Measurements from ENCODE around the gene RPUSD3.

RPUSD3 gene

DNA sequence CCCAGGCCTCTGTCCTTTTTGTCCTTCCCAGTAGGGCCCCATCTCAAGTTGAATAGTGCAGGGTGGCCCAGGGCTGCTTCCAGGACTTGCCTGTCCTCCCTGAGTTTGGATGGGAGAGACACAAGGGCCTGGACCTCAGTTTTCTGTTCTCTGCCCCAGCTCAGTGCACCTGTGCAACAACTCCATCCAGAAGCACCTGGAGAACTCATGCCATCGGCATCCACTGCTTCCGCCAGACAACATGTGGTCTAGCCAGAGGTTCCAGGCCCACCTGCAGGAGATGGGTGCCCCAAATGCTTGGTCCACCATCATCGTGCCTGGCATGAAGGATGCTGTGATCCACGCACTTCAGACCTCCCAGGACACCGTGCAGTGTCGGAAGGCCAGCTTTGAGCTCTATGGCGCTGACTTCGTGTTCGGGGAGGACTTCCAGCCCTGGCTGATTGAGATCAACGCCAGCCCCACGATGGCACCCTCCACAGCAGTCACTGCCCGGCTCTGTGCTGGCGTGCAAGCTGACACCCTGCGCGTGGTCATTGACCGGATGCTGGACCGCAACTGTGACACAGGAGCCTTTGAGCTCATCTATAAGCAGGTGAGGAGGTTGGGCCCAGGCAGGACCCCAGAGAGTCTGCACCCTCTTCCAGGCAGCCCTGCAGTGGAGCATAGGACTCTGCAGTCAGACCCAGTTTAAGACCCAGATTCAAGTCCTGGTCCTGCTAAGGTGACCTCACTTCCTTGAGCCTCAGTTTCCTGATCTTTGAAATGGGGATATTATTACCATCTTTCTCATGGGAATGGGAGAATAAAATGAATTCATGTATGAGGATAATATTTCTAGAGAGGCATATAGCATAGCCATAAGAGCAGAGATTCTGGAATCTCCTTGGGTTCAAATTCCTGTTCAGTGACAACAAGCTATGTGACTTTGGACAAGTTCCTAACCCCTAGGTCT is 14.7 kb downstream of the RPUSD3 start:
- DNase-seq: no peak

DNA sequence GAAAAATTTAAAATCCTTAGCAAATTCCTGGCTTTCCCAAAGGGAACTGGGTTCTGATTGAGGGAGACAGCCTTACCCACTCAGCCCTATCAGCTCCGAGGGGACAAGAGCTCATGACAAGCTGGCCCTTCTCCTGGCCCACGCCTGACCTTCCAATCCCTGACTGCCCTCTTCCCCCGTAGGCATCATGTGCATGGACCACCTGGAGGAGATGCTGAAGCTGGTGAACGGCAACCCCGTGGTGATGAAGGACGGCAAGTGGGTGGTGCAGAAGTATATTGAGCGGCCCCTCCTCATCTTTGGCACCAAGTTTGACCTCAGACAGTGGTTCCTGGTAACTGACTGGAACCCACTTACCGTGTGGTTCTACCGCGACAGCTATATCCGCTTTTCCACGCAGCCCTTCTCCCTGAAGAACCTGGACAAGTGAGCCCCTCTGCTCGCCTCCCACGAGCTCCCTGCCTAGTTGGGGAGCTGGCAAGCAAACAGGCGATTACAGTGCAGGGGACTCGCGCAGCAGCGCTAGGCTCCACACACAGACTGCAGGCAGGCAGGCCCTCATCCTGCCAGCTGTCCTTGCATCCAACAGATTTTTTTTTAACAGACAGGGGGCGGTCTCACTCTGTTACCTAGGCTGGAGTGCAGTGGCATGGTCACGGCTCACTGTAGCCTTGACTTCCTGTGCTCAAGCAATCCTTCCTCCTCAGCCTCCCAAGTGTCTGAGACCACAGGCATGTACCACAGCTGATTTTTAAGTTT is 16.8 kb downstream of the RPUSD3 start:
- no peak for DNase-seq

DNA sequence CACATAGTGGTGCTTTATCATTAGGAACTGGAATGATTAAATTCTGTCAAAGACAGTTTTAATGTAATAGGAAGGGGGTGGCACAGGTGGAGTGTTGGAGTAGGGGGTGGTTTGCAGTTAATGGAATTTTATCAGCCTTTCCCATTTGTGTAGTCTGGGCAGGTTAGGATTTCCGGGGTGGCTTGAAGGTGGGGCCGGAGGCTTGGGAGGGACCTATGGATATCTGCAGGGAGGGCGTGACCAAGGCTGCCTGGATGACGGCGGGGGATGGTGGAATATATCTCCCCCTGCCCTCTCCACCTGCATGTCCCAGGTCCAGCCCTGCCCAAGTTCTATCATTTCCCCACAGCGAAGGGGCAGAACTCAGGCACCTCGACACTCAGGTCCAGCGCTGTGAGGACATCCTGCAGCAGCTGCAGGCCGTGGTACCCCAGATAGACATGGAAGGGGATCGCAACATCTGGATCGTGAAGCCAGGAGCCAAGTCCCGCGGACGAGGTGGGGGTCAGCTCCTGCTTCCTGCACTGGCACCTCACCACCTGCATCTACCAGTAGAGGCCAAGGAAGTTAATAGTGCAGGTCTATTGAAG is 18.3 kb downstream of the RPUSD3 start:
- no peak for DNase-seq

DNA sequence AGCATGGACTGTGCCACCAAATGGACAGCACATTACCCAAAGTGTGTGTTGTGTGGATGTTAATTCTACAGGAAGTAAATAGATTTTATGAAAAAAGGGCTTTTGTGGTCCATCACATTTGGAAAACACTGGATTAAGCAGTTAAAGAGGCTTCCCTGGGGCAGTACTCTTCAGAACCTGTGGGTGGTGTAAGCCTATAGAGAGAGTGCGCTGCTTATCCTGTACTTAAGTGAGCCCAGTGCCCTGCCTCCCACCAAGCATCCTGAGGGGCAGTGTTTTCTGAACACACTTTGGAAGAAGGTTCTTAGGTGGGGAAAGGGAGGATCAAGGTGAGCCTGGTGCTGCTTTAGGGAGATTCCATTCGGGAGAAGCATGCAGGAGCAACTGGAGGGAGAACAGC is 22.9 kb downstream of the RPUSD3 start:
- DNase-seq: no peak

DNA sequence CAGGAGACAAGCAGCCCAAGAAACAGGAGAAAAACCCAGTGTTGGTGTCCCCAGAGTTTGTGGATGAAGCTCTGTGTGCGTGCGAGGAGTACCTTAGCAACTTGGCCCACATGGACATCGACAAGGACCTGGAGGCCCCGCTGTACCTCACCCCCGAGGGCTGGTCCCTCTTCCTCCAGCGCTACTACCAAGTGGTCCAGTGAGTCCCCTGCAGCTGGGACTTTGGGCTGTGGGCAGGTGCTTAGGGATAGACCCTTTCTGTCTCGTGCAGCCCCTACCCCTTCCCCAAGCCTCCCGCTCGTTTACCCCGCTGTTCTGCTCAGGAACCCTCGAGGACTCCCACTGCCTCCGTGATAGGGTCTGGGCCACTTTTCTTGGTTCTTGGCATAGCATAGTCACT is 23.3 kb downstream of the RPUSD3 start:
- no peak for DNase-seq

DNA sequence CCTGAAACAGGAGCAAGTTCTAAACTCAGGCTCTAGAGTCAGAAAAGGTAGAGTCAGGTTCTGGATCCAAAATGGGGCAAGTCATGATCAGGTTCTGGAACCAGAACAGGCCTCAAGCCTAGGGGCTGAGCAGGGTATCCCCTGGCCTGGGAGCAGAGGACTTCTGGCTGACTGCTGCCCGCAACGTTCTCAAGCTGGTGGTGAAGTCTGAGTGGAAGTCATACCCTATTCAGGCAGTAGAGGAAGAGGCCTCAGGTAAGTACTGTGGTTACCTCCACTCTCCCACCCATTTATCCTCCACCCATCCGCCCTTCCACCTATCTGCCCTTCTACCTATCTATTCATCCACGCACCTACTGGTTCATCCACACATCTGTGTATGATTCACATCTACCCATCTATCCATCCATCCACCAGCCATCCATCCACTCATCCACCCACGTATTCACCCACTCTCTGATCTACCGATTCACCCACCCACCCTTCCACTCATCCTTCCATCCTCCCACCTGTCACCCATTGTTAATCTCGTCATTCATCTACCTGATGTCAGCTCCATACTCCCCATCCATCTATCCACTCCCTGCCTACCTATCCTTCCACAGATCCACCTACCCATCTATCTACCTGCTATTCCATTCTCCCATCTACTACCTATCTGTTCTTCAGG is 25.0 kb downstream of the RPUSD3 start:
- no peak for DNase-seq

DNA sequence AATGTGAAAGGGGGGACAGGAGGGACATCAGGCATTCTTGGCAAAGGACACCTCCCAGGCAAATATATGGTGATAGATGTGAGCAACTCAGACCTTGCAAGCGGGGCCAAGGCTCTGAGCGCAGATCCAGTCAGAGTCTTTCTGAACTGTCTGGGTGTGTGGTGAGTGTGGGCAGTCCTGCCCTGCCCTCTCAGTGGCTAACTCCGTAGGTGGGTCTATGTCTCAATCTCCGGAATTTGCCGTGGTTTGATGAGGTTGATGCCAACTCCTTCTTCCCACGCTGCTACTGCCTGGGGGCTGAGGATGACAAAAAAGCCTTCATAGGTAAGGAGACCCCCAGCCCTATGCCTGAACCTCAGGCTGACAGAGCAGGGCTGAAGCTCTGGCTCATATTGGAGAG is 26.4 kb downstream of the RPUSD3 start:
- no peak for DNase-seq

DNA sequence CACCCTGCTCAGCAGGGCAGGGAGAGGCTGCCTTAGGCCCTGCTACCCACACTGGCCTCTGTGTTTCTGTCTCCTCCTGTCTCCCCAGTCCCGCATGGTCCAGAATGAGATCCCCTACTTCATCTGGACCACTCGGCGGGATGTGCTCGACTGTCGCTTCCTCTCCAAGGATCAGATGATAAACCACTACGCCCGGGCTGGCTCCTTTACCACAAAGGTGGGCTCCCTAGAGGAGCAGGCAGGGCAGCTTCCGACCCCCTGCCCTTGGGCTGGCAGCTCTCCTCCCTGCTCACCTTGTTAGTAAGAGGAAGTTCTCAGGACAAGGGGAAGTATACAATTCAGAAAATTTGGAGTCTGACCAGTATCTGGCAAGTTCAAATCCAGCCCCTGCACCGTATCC is 27.8 kb downstream of the RPUSD3 start:
- no peak for DNase-seq

DNA sequence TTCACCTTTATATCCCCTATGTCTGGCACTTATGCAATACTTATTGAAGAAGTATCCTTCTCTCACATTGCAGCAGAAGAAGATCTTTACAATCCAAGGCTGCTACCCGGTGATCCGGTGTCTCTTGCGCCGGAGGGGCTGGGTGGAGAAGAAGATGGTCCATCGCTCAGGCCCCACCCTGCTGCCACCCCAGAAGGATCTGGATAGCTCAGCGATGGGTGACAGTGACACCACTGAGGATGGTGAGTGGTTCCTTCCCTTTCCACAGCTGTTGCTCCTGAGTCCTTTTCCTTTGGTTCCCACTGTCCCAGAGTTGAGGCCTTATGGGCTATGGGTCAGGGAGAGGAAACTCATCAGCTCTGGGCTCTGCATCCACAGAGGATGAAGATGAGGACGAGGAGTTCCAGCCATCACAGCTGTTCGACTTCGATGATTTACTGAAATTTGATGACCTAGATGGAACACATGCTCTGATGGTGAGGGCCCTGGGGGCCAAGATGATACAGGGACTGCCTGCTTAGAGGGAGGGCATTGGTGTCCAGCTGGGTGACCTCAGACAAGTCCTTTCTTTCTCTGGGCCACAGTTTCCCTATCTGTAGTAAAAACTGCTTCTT is 30.8 kb downstream of the RPUSD3 start:
- no peak for DNase-seq

DNA sequence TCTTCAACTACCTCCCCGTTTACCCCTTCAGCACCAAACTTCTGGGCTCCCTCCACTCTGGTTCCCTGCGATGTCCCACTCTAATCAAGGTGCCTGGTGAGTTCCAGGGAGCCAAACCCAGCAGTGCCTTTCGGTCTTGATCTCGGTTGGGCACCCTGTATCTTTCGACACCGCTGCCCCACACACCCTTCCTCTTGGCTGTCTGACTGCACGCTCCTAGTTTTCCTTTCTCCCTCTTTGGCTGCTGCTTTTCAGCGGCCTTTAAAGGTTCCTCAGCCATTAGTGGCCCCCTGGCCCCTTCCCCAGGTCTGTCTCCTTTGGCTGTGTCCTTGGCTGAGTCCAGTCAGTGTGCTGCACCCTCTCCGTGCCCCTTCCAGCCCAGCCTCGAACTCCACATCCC is 33.0 kb downstream of the RPUSD3 start:
- no peak for DNase-seq

DNA sequence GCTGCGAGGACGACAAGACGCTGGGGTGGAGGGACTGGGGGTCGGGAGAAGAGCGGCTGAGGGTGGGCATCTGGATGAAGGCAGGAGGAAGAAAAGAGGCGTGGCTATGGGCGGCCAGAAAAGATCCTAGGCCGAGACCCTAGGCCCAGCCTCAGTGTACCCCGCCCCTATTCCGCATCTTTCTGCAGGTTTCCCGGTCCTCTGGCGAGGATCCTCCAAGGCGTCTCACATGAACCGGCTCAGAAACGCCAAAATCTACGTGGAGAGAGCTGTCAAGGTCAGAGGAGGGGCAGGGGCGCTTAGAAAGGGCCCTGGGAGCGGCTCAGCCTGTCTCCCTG is 33.4 kb downstream of the RPUSD3 start:
- no peak for DNase-seq

DNA sequence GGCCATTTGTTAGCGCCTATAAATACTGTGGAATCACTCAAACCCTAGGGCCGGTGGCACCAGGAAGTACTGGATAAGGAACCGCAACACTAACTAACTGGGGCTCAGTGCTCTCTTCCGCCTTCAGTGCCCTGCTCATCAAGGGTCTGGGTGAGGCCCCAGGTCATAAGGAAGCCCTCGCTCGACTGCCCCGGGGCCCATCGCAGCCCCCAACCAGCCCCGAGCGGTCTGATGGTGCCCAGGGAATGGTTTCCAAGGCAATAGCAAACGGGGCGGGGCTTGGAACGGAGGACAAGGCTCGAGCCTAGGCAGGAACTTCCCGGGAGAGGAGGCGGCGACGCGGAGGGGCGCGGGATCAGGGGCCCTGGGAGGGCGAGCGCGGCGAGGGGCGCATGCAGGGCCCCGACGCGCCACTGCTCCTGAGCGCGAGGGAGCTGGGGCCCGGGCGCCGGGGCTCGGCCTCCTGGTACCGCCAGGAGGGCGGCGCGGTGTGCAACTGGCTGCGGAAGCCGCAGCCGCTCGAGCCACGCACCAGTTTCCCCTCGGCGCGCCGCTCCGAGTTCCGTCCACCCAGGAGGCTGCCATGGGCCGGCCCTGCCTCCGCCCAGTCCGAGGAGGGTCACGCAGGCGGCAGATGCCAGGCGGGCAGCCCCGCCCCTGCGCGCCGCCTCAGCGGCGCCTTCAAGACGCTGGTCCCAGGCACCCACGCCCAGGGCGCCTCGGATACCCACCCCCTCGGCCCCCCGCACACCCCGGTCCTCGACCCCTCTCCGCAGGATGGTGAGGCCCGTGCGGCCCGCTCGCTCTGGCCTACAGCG is 34.0 kb downstream of the RPUSD3 start, which contains the start of gene TTLL3:
Gene TTLL3, plus strand, starts transcription at position 648 of the 818 bp plus-strand sequence. CDS start 400 bp downstream, outside the sequence.
- DNase-seq: peak; percentile 16 to 55

DNA sequence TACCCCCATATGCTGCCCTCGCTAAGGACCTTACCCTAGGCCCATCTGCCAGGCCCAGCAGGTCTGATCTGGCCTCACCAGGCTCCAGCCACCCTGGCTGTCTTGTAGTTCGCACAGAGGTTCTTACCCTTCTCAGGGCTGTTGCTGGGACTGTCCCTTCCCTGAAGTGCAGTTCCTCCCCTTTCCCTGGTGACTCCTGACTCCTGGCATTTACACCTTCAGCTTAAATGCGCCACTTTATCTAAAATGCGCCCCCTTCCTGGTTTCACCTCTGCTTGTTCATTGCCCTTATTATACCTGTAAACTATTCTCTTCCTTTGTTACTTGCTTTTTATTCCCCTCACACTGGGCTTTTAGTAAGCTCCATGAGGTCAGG is 34.6 kb downstream of the RPUSD3 start:
- DNase-seq: no peak

DNA sequence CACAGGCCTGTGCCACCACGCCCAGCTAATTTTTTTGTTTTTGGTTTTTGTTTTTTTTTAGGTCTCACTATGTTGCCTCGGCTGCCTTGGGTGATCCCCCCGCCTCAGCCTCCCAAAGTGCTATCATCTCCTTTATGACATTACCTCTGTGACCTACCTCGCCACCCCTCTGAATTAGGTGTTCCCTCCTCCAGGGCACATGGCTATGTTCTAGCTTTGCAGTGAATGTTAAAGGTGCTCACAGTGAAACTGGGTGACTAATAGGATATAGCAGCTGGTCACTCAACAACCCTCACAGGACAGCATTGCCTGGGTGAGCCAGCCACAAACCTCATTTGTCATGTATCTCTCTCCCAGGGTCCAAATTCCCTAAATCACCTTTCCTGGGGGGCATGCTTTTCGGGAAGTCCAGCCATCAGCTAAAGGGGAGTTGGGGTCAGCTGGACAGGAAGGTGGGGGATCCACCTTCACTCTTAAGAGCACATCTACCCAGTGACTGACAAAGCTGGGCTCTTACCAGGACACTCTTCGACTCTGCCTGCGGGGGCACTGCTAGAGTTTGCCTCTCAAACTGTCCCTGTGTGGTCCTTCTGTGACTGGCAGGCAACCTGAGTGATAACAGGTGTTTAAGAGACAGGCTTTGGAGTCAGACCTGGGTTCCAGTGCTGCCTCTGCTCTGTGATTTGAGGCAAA is 35.3 kb downstream of the RPUSD3 start:
- peak in 1 of 2 experiments; percentile 8 for DNase-seq

DNA sequence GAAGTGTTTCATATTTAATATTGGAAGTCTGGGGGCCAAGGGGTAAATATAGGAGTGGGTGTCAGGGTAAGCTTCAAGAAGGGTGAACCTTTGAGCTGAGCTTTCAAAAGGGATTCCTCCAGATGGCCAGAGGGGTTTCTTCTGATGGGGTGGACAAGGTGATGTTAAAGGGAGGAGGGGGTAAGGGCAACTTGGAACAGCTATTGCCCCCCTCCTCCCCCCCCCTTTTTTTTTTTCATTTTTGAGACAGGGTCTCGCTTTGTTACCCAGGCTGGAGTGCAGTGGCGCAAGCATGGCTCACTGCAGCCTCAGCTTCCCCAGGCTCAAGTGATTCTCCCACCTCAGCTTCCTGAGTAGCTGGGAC is 35.8 kb downstream of the RPUSD3 start:
- no peak for DNase-seq

DNA sequence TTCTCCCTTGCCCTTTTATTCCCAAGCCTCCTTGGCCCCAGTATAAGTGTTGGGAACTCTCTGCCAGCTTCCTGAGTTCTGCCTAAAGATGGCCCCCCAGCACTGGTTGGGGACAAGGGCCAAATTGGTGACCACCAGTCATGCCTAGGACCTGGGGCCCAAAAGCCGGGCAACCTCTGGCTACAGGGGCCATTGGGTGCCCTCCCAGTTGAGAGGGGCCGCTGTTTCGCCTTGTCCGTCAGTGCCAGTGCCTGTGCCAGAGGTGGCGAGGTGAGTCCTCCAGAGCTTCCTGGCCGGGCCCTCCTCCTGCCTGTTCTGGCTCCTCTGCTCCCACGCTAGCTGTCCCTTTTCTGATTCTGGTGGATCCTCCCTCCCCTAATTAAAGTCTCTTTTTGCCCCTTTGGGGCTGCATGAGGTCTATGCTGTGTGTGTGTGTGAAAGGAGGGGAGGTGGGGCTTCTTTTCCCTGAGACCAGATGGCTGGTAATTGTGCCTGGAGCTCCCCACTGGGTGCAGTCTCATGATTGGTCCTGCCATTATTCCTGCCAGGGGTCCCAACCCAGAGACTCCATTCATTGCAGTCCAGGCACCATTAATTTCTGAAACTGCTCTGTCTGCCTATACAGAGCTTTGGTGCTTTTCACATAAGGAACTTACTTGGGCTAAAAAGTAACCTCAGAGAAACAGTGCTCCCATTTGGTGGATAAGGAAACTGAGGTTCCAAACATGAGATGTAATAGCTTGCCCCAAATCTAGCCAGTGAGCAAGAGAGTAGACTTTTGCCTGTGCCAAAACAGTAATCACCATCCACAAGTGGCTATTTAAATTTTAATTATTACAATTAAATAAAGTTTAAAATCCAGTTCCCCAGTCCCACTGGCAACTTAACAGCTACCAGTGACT is 36.9 kb downstream of the RPUSD3 start:
- no peak for DNase-seq

DNA sequence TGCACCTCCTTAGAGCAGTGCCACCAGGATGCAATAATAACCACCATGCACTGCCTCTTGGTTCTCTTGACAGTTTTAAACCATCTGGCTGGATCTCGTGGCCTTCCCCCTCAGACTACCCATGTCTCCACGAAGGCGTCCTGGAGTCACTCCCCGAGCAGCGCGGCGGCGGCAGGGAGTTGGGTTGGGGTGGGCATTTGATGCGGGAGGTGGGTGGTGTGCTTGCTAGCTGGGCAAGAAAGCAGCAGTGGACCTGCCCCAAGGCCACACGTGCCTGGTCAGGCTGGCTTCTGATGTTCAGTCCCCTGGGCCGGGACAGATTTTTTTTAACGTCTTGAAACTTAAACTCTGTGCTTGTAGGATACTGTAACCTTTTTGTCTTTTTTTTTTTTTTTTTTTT is 37.7 kb downstream of the RPUSD3 start:
- no peak for DNase-seq

DNA sequence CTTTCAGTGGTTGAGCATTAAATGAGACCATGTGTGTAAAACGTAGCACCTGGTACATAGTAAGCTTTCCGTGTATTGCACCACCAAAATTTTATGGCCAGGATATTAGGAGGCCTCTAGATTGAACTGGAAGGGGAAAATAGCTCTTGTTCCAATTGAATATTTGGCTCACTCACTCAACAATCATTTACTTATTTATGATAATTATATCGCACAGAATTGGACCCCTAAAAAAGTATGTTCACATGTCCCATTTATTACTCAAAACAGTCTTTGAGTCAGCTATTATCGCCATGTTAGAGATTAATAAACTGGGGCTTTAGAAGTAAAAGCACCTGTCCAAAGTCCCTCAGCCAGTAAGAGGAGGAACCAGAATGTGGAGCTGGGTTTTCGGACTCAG is 38.8 kb downstream of the RPUSD3 start:
- DNase-seq: no peak

DNA sequence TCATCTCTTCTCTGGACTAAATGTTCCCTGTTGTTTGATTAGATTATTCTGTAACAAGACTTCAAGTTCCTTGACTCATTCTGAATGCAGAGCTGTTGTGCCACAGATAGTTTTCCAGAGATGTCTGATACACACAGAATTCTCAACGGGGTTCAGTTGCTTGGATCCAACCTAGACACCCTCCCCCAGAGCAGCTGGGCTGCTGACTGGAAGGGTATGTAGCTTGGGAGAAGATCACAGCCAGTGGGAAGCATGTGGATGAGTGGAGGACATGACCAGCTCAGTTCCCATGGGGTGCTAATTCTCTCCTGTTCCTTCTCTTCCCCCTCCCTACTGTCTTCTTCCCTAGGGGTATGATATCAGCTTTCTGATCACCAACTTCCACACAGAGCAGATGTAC is 40.3 kb downstream of the RPUSD3 start:
- no peak for DNase-seq

DNA sequence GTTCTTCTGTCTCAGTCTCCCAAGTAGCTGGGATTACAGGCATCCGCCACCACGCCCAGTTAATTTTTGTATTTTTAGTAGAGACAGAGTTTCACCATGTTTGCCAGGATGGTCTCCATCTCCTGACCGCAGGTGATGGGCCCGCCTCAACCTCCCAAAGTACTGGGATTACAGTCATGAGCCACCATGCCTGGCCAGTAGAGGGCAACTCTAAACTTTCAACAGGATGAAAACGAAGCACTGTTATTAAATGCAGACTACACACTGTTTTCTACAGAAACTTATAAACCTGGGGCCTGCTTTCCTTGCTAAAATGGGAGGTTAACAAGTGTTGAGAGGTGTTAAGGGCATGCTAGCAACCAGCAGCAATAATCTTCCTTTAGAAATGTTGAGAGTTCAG is 43.3 kb downstream of the RPUSD3 start:
- DNase-seq: no peak

Data from NCI-H446 (cell line).